GM21390 (cell line): Measurements from ENCODE around the gene NGF.
"Not testable (repeated sequence)": the region's sequence is repeated elsewhere in the genome, so short reads cannot be mapped to it uniquely, and the experiment has no call there.

ENCODE experiments used
- ATAC-seq: cut with Tn5 transposase; IDR thresholded peaks from one replicate; pipeline ENCODE4 v1.9.1; 2021; ENCODE audit not compliant: unreplicated experiment

NGF gene

DNA sequence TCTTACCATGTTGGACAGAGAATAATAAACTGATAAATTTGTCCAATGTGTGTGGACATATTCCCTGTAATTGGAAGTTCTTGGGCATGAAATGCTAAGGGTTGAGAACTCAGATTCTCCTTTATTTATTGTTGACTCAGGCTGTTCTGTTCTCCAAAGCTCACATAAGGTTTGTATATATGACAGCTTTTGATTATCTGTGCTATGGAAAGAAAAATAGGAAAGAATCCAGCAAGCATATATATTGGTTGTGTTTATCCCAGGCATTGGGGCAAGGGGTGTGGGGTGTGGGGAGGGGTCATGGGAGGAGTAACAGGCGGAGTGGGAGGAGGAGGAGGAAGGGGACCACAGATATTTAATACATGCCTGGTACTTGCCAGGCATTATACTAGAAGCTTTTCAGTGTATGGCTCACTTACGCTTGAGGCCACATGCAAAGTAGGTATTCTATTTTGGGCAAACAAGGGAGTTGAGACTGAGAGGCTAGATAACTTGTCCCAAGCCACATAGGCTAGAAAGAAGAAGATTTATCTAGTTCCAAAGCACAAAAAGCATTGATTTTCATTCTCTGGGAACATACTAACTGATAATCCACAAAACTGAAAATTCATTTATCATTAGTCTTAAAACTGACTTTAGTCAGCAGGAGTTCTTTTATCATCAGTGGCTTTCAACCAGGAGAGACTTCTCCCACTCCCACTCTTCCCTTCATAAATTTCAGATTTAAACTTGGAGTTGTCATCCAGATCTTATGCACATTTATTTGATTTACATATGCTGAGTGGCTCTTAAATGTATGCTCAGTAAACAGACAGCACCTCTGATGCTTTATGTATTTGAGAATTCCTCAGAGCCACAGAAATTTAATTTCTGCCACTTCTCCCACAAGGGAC lies 27.2 kb downstream of the NGF start:
- no peak for ATAC-seq

DNA sequence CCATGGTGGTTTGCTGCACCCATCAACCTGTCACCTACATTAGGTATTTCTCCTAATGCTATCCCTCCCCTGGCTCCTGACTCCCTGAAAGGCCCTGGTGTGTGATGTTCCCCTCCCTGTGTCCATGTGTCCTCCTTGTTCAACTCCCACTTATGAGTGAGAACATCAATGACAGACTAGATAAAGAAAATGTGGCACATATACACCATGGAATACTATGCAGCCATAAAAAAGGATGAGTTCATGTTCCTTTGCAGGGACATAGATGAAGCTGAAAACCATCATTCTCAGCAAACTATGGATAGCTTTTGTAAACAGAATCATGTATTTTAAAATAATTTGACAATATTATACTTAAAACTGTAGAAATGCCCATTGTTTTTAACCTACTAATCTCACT lies 28.5 kb downstream of the NGF start:
- ATAC-seq = not testable (repeated sequence)

DNA sequence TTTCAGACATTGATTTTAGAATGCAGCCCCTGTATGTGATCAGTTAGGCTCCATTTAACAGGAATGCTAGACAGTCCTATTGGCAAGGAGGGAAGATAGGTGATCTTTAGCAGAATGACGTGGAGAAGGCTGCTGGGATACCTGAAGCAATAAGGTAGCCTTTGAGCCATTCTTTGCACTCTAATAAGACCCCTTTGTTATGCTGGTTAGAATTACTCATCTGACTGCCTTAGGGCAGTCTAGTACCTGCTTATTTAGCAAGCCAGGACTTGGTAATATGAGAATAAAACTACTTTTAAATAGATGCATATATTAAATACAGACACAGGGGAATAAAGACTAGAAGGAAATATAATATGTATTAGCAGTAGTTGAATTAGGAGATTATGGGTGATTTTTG lies 29.1 kb downstream of the NGF start:
- no peak for ATAC-seq

DNA sequence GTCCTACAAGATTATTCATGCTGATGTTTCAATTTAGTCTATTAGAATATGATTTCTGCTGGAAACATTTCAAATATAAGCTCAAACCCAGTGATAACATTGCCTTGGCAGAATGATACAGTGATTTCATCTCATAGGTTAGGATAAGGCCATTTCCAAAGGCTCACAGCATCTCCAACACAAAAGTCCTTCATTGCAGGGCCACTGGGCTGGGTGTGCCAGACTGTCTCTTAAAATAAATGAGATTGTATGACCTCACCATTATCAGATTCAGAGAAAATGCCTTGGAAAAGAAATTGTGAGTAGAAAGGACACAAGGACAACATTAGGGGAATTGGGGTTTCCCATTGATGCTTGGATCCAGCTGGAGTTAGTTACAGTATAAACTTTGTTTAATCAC lies 30.4 kb downstream of the NGF start:
- no peak for ATAC-seq

DNA sequence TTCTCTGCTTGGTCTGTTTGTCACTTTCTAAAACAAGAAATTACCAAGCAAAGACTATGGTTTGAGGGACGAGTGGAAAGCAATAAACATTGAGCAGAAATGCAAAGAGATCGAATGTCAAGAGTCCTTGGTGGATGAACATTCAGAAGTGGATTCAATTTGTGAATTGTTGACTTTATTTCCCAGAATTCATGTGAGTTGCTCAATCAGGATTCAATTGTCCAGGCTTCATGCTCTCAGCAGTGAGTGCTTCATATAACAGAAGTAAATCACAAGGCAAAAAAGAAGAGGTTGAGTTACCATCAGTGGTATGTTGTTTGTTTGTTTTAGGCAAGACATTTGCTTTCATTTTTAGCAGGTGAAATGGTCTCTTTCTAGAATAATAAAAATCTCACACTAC lies 31.9 kb downstream of the NGF start:
- ATAC-seq = no peak

DNA sequence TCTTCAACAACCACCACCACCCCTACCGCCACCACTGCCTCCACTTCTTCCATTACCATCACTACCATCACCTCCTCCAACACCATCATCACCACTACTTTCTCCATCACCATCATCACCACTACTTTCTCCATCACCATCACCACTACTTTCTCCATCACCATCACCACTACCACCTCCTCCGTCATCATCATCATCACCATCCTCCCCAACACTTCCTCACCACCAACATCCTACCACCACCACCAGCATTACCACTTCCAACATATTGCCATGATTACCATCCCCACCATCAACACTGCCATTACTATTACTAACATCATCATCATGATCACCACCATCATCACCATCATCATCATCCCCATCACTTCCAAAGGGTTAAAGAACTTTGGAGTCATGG lies 34.7 kb downstream of the NGF start:
- ATAC-seq = no peak

DNA sequence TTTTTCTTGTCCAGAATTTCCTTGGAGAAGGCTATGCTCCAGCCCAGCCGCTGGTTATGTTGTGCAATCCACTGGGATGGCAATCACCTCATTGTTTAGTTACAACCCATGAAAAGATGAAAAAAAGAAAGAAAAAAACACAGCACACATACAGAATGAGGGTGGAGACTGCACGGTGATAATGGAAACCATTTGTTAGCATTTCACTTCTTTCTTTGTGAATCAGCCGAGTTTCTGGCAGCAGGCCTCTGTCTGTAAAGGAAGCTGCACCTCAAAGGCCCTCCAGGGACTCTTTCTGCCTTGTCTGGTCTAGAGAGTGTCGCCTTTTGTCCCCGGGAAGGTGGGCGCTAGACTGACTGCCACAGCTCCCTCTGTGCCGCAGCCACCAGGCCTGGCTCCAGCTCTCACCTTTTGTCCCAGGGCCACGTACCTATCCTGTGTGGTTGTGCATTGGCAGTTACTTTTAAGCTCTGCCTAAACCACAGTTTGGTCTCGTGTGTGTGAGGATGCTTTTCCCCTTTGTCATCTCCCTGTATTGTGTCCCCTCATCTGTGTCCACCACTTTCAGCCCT lies 35.6 kb downstream of the NGF start:
- ATAC-seq = no peak

DNA sequence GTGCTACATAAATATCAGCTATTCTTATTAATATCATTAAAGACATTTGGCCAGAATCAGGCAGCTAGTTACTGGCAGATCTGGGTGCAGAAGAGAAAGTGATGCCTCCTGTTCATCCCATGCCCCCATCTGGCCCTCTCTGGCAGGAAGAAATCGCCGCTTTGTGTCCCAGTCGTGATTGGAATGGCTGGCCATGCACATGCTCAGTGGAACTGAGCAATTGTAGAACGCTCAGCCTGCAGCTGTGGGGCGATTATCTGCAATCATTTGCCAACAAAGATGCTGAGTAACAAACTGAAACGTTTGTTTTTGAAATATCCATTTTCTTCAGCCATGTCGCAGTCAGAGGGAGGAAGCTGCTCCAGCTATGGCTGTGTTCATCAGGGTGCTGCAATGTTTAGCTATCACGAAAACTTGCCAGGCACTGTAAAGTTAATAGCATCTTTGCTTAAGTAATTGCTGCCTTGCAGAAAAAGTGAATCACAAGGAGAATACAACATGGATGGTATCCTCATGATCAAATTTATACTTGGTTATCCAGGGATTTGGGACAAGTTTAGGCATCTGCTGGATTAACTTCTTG lies 36.5 kb downstream of the NGF start:
- ATAC-seq = no peak

DNA sequence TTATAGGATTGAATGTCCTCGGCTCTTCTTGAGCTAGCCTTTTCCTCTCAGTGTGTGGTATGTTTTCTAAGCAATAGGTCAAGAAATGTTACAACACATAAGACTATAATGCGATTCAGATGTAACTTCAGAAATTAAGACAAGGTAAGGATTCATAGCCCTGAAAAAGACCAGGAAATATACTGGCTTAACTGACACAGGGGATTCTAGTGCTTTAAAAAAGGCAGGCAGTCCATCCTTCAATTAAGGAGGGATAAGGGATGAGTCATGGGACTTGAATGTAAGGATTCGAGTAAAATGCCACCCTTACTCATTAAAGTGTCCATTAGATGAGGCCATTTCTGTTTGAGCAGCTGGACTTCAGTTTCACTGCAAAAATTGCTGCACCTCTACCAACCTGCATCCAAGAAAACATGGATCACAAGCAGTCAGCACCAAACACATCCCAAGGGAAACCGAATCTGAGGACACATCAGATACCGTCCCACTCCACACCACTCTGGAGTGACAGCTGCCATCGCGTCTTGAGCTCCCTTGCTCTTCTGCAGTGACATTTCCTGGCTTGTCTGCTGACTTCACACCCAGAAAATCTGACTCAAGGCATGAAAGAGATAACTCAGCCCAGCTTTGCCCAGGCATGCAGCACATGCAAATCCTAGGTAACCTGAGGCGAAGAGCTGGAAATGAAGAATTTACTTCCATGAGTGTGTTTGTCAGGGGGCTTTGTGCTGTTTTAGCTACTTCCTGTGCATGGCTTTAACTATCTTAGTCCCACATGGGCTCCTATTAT lies 37.8 kb downstream of the NGF start:
- ATAC-seq = no peak

DNA sequence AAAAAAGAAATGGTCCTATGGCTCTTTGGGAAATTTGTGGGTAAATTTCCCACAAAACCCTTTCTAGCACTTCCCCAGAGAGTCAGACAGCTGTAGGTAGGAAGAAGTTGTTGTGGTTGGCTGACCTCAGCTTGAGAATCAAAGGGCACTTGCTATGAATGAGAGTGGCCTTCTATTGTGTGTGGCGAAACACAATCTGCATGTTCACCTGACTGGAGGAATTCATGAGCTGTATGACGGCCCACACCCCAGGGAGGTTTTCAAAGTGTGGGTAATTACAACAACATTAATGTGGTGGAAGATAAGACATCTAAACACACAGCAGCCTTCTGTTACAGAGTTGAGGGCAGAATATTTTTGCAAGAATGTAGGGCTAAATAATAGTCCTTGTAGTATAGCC lies 38.8 kb downstream of the NGF start:
- ATAC-seq = no peak

DNA sequence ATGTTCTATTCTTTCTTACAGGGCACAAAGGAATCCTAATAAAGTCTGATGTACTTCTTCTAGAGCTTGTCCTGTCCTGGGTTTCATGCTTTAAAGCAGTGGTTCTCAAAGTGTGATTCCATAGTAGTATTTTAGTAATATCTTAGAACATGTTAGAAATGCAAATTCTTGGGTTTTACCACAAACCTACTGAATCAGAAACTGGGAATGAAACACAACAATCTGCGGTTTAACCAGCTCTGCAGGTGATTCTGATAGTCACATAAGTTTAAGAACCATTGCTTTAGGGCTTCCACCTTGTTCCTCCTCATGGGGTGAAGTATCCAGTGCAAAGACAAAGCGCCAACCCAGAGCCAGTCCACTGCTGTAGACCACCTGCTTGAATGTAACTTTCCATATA lies 41.1 kb downstream of the NGF start:
- peak; percentile 95 for ATAC-seq

DNA sequence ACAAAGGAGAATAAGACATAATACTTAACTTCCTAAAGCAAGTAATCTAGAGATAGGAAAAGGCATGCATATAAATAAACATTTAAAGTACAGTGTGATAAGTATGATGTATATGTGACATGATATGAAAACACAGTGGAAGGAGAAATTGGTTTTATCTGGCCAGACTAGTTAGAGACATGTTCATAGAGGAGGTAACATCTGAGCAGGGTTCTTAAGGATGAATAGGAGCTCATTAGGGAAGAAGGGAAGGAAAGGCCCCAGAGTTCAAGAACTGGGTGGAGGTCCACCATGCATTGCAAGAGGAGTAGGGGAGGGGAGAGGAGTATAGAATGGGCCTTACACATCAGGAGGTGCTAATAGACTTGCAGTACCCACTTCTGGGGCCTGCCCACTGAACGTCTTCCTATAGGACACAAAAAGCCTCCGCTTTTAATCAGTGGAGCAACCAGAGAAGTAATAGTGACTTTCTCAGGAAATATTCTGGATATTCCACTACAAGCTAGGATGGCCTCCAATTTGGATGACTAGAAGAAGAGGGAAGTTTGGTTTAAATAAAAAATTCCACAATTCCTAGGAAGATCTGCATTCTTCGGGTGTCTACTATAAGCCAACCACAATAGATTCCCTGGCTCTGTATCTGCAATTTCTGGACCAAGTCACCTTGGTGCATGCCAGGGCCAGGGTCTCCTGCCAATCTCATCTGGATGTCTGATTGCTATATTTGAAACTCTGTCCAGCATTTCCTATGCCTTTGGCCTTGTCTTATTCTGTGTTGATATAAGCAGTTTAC lies 41.9 kb downstream of the NGF start:
- no peak for ATAC-seq

DNA sequence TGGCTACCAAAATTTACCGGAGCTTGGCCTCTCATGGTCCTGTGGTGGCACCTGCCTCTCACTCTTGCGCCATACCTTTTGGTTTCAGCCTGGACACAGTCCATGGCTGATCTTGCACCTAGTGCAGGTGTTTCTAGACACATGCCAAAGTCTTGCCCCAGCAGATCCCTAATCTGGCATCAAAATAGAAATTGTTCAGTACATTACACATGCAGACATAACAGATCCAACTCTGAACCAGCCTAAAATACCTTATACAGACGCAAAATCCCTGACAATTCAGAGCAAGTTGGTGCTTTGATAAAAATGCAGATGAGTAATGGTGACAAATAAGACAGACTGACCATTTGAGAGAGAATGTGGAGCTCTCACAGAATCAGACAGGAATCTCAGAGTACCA lies 44.1 kb downstream of the NGF start:
- ATAC-seq = no peak

DNA sequence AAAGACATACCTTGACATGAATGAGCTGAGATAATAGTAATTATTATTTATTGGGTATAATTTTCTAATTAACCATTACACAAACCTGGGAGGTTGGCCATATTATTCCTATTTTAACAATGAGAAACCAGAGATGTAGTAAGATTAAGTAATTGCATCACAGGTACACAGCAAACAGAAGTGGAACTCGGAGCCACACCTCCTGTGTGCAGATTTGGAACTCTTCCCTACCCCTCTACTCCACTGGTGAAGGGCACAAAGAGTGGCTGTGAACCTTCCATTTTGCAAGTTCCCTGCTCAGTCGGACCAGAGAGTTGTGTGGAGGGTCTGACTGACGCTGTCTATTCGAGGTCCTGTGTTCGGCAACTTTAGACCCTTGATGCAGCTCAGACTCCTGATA lies 45.0 kb downstream of the NGF start:
- ATAC-seq = no peak

DNA sequence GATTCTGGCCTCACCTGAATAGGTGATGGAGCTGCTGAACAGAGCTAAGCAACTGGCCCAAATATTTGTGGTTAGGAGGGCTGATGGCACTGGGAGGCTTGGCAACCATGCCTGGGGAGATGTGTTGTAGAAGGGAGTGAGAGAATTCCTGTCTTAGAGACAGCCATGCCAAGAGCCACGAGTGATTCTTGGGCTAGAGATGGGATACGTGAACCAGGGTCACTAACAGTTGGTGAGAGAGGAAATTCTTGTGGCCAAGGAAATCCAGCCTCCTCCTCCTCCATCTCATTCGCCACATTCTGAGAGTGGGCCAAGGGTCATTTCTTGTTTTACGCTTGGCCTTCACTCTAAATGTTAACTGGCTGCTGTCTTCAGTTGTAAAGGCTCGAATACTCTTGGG lies 46.3 kb downstream of the NGF start:
- no peak for ATAC-seq

DNA sequence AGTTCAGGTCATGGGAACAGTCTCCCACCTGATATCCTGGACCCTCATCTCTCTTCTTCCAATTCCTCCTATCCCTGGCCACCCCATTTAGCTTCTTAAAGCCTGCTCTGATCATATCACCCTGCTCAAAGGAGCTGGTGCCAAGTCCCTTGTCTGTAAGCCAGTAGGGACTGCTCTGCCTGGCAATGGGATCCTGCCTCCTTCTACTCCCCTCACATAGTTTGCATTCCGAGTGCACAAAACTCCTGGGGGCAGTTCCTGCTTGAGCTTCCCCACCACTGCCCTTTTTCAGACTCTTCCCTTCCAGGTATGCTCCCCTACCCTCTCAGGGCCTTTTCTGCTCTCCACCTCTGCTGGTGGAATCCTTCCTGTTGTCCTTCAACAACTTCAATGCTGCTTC lies 48.1 kb downstream of the NGF start:
- no peak for ATAC-seq

DNA sequence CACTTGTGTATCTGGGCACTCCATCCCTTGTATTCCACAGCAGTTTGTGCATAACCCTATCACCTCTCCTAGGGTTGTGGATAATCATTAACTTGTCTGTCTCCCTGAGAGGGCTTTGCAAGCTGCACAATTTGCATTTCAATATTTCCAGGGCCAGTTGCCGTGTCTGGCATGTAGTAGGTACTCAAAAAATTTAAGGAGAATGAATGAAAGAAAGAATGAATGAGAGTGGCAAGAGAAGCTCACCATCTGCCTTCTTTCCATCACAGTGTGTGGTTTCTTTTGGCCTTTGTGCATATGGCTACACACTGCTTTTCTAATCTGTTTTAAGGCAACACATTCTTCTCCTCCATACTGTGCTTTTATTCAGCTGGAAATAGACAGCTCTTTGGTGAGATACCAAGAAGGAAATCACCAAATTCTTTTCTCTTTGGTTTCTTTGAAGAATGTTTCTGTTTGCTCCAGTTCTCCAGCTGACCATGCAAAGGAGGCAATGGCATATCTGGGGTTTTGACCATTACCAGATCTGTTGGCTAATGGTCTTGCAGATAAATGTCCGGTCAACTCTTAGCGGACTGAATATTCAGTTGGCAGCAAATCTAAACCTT lies 49.4 kb downstream of the NGF start:
- no peak for ATAC-seq

DNA sequence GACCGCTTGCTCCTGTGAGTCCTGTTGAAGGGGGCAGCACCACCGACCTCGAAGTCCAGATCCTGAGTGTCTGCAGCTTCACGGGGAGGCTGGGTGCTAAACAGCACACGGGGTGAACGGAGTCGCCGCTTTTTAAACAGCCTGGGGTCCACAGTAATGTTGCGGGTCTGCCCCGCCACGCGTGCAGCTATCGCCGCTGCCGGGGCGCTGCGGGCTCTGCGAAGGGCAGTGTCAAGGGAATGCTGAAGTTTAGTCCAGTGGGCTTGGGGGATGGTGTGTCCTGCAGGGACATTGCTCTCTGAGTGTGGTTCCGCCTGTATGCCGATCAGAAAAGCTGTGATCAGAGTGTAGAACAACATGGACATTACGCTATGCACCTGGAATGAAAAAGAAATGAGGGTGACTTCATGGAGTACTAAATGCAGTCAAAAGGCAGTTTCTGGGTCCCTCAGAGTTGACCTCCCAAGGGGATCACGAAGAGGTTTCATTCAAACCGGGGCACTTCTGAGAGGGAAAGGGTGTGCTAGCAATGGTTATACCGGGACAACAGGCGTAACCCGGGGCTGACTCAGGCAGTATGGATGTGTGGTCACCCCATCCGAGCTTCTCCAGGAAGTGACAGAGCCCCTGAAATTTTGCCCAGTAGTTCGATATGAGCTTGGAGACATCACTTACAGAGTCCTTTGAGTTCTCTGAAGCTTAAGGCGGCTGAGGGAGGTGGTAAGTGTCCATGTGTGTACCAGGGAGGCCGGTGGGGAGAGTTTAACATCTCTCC lies 51.4 kb downstream of the NGF start:
- no peak for ATAC-seq

DNA sequence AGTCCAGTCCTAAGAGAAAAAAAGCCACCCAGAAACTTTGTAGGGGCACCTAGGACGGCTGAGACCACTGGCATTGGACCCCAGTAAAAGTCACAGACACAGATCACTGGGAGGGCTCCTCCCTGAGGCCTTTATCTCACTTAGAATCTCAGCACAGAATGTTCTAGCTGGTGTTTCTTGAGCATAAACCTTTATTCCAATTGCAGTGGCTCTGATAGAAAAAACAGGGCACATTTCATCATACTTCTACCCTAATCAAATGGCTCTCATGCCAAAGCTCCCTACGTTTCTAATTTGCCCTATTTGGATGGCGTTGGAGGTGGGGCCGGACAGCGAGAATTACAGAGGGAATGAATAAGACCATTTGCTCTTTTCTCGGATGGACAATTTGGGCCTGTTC lies 53.8 kb downstream of the NGF start:
- ATAC-seq = no peak

DNA sequence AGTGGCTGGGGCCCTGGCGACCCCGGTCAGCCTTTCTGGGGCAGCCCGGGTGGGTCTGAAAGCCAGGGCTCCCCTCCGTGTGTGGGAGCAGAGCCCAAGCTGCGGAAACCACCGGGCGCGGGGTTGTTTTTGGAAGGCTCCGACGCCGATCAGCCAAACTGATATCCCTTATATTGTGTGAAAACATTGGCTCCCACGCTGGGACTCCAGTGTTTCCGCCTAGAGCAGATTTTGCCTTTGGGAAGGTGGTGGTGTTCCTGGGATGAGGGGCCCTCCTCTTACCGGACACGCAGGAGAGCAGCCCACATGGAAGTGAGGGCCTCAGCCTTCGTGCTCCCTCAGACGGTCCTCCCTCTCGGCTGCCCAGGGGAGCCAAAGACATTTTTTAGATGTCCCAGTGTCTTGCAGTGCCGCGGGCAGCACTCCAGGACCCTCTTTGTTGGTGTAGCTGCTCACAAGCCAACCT lies 54.3 kb downstream of the NGF start:
- ATAC-seq = no peak
